Esophagus squamous epithelium (tissue), 4 donors: ENCODE data around the gene DNAH1.

Source experiments
- CTCF ChIP-seq, 6 experiments: fragments of 450-650 bp in 4 of 6; fragments of 200-600 bp in 2 of 6; sonication (generic) in 2 of 6; IDR thresholded peaks; one replicate each; pipeline ENCODE4 v1.5.1; 2016 to 2019; ENCODE audit warnings: antibody characterized with exemption in 6 of 6, mild to moderate bottlenecking in 4 of 6, moderate library complexity in 4 of 6
- POLR2A ChIP-seq, 4 donors: fragments of 450-650 bp; IDR thresholded peaks; one replicate each; pipeline ENCODE4 v1.6.1; 2017; ENCODE audit warnings: antibody characterized with exemption in 4 of 4, mild to moderate bottlenecking in 4 of 4, moderate library complexity in 3 of 4

GRCh38 chr3:52446631-52447511 is 130.8 kb downstream of the DNAH1 start:
- TF ChIP-seq CTCF (IDR thresholded peaks at IDR 0.05) (peak in 5 of 6 experiments; percentile 99 to 100 (median 99)), POLR2A (IDR thresholded peaks at IDR 0.05) (no peak)
